CD4-positive, alpha-beta T cell treated with Interferon gamma for 1 hour (primary cell): ENCODE data around the gene NRDE2.

Source experiments
- DNase-seq: peaks from one replicate; pipeline ENCODE4 v3.0.0-alpha.2; 2020

Gene NRDE2, protein sequence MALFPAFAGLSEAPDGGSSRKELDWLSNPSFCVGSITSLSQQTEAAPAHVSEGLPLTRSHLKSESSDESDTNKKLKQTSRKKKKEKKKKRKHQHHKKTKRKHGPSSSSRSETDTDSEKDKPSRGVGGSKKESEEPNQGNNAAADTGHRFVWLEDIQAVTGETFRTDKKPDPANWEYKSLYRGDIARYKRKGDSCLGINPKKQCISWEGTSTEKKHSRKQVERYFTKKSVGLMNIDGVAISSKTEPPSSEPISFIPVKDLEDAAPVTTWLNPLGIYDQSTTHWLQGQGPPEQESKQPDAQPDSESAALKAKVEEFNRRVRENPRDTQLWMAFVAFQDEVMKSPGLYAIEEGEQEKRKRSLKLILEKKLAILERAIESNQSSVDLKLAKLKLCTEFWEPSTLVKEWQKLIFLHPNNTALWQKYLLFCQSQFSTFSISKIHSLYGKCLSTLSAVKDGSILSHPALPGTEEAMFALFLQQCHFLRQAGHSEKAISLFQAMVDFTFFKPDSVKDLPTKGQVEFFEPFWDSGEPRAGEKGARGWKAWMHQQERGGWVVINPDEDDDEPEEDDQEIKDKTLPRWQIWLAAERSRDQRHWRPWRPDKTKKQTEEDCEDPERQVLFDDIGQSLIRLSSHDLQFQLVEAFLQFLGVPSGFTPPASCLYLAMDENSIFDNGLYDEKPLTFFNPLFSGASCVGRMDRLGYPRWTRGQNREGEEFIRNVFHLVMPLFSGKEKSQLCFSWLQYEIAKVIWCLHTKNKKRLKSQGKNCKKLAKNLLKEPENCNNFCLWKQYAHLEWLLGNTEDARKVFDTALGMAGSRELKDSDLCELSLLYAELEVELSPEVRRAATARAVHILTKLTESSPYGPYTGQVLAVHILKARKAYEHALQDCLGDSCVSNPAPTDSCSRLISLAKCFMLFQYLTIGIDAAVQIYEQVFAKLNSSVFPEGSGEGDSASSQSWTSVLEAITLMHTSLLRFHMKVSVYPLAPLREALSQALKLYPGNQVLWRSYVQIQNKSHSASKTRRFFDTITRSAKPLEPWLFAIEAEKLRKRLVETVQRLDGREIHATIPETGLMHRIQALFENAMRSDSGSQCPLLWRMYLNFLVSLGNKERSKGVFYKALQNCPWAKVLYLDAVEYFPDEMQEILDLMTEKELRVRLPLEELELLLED

DNA sequence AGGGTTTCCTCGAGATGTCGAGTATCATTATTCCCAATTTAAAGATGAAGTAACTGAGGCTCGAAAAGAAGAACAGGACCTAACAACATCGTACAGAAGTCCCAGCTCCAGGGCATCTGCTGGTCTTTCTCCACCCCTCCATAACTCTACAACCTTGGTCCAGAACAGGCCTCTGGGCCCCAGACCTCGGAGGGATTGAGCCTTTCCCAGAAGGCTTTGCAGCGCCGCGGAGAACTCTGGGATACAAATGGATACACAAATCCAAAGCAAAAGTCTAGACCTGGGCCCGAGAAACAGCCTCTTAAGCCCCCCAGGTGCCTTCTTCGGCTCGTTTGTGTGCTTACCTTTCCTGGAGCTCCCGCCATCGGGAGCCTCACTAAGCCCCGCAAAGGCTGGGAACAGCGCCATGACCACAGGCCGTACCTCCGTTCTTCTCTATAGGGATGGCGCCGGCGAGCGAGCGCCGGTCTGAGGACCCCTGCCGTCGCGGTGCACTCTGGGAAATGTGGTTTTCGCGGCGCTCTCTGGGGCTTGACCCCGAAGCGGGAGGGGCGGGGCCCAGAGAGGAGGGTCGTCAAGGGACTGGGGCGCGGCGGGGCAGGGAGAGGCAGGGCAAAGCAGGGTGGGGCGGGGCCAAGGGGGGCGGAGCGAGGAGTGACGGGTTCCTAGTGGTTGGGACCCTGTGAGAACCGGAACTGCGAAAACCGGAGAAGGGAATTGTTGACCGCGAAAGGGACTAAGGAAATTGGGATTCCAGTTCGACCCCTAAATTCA lies at the start of gene NRDE2:
TSS of gene NRDE2 (minus strand) at position 445 of the 774 bp plus-strand sequence. CDS start at position 408, 37 bp downstream.
- DNase-seq = peak; percentile 95

DNA sequence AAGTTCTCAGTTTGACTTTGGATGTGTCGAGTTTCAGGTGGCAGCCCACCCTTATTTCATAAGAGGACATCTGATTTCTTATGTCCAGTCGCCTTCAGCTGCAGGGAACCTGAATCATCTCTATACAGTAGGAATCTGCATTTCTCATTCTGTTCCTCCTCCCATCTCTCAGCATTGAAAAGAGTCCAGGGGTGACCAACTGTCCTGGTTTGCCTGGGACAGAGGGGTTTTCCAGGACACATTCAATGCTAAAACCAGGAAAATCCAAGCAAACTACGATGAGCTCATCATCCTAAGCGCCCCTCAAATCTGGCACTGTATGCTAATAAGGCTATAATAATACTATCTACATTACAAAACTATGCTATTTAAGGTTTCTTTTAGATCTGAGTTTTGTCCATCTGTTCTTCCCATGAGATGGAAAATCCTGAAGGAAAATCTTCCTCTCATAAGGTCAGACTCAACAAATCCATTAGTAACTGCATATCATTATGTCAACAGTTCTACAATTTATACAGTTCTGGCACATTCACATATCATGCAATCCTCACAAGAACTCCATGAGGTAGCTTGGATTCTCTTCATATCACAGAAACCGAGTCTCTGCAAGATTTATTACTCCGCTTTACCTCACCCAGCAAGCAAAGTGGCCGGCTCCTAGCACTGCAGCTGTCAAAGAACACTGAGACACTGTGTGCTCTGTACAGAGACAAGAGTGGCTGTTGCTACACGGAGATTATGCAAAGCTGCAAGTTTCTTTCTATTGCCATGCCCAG lies 49.5 kb upstream of the NRDE2 start:
- DNase-seq = no peak

DNA sequence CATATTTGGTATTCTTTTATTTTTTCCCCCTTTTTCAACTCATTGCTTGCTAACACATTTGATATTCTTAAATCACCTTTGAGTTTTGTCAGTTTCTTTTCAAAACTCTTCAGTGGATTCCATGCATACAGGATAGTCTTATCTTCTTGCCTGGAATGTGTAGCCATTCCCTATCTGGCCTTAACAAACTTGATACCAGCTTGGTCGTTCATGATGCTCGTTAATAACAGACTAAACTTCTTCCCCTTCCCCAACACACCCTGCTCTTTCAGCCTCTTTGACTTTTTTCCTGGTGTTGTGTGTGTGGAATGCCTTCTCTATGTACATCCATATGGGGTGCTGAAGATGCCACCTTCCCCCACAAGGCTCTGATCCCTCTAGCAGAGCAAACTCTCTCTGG lies 47.4 kb upstream of the NRDE2 start:
- DNase-seq = no peak

DNA sequence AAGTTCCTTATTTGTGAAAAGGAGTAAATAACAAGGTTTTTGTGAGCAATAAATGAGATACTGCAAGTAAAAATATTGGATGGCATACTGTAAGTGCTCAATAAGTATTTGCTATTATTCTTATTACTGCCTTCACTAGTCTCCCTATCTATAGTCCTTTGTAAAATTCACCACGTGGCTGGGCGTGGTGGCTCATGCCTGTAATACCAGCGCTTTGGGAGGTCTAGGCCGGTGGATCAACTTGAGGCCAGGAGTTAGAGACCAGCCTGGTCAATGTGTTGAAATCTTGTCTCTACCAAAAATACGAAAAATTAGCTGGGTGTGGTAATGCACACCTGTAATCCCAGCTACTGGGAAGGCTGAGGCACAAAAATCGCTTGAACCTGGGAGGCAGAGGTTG lies 46.5 kb upstream of the NRDE2 start:
- no peak for DNase-seq

DNA sequence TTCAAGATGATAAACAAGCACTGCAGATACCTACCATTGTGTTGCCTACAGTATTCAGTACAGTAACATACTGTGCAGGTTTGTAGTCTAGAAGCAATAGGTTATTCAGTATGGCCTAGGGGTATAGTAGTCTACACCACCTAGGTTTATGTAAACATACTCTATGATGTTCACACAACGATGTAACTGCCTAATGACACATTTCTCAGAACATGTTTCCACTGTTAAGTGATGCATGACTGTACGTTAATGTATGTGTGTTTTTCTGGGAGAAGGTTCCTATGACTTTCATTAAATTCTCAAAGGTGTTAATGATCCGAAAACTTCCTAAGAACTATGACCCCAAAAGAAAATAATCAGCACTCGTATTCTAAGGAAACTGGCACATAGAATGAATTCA lies 44.2 kb upstream of the NRDE2 start:
- DNase-seq = no peak

DNA sequence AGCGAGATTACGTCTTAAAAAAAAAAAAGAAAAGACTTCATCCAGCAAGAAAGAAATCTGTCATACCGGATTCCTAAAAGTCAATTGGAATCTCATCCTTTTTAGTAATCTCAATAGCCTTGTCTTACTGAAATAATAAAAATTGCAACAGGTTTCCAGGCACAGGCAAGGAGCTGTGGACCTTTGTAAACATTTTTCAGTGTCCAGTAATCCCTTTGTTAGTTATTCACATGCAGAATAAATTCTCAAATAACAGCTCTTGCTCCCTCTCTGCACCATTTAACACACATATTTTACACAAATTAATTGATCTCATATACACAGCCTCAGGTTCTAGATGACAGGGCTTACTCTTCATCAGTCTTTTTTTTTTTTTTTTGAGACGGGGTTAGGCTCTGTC lies 43.1 kb upstream of the NRDE2 start:
- DNase-seq = no peak

DNA sequence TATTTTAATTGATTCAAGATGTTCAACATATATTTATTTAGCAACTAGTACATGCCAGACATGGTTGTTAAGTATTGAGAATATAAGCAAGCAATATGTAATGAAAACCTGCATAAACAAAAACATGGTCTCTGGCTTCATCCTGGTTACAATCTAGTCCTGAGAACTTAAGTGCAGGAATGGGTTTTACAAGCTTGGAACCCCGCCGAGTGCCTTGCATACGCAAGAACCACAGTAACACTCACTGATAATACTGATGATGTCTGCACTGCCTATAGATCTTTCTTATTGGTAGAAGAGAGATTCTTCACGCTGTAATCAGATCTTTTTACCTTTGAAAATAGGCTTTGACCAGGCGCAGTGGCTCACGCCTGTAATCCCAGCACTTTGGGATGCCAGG lies 42.1 kb upstream of the NRDE2 start:
- DNase-seq = no peak

DNA sequence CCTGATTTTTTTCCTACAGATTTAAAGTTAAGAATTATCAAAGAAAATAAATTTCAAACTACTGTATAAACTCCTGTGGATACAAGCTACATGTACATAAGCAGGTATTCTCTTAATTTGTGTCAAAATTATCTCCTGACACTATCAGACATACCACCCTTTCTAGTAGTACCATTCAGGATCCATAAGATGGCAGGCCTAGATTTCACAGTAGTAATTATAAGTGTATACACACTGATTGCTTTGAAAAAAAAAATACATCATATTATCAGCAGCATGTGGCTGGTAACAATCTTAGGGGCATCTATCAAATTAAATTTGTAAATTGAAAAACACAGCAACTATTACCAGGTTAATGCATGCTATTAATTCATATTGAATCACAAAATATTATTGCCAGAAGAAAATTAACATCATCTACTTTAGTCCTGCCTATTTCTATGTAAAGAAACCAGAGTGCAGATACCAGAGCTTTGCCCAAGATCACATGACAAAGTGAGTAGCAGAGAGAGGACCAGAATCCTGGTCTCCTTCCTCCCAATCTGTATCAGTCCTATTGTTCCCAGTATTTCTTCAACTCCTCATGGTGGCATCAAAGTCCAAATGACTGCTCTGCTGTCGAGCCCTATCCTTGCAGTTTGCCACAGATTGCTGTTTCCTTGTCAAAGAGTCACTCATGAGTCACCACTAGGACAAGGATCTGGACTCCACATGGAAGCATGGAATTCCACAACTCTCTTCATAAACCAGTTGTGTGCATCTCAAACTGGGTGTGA lies 37.4 kb upstream of the NRDE2 start:
- no peak for DNase-seq

DNA sequence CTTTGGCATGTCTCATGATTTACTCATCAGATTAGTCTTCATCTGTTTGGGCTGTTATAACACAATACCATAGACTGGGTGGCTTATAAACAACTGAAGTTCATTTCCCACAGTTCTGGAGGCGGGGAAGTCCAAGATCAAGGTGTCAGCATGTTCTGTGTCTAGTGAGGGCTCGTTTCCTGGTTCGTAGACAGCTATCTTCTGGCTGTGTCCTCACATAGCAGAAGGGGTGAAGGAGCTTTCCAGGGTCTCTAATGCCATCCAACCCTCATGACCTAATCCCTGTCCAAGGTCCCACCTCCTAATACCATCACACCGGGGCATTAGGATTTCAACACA lies 30.8 kb upstream of the NRDE2 start:
- DNase-seq = no peak

DNA sequence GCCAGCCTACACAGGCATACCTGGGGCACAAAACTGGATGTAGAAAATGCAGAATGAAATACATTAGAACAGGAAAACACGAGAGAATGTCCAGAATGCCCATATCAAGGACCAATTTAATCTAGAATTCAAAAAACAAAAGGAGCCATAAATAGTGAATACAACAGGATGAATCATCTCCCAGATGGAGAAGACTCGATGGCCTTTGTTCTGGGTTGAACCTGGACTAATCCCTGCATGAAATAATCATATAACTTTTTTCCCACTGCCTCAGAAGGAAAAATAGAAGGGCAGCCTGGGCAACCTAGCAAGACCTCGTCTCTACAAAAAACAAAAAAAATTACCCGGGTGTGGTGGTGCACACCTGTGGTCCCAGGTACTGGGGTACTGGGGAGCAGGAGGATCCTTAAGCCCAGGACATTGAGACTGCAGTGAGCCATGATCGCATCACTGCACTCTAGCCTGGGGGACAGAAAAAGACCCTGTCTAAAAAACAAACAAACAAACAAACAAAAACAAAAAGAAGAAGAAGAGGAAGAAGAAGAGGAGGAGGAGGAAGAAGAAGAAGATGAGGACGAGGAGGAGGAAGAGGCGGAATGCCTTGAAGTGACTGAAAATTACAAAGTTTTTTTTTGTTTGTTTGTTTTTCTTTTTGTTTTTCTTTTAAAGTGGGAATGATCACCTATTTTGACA lies 30.3 kb upstream of the NRDE2 start:
- no peak for DNase-seq

DNA sequence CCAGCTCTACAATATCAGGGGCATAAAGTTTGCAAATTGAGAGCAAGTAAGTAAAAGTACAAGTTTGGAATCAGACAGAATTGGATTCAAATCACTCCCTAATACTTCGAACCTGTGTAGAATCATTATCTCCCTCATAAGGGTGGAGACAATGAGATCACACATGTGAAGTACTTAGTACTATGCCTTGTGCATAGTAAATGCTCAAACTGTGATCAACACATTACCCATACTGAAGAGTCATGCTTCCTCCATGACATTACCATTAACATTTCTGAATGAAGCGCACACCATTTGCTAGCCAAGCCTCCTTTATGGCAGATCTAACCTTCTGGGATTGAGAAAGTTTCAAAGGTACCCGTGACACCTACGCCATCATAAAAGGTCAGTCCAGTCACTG lies 26.6 kb upstream of the NRDE2 start:
- DNase-seq = no peak

DNA sequence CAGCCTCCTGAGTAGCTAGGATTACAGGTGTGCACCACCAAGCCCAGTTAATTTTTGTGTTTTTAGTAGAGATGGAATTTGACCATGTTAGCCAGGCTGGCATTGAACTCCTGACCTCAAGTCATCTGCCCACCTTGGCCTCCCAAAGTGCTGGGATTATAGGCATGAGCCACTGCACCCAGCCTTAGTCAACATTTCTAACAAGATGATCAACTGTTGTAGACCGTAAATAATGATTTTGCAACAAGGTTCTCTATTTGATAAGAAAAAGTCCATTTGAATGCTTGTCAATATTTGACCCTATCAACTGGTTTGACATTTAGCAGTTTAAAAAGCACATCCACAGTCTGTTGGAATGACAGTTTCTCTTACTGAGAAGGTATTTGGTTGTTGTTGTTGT lies 25.2 kb upstream of the NRDE2 start:
- no peak for DNase-seq

DNA sequence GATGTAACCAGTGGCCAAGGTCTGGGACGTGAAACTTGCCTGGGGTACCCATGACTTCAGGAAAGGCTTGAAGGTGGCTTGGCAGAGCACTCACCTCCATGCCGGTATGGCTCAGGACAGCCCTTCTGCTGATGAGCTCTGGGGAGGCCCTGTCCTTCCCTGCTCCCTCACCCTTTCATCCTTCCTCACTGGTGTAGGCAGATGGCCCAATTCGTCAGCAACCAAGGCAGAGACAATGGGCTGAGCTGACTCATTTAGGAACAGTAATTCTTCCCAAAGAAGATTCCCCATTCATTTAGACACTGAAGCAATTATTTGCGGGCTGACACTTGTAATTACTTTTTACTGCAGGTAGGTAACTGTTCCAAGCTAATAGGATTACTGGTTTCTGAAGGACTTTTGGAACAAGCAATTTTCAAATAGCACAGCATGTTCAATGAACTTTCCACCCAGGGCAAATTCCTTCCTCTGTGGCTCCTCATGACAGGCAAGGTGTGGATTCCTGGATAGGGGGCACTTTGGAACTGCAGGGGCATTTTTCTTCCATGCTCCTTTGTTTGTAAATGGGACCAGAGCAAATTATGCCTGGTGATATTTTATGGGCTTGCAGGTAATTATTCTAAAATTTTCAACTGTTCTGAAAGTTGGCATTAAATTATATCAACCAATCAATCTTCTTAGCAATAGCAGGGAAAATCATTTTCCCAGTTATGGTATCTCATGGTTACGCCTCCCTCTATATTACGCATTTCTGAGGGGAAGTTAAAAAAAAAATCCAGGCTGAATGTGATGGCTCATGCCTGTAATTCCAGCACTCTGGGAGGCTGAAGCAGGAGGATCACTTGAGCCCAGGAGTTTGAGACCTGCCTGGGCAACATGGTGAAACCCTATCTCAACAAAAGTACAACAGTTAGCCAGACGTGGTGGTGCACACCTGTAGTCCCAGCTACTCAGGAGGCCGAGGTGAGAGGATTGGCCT lies 24.1 kb upstream of the NRDE2 start:
- DNase-seq = no peak

DNA sequence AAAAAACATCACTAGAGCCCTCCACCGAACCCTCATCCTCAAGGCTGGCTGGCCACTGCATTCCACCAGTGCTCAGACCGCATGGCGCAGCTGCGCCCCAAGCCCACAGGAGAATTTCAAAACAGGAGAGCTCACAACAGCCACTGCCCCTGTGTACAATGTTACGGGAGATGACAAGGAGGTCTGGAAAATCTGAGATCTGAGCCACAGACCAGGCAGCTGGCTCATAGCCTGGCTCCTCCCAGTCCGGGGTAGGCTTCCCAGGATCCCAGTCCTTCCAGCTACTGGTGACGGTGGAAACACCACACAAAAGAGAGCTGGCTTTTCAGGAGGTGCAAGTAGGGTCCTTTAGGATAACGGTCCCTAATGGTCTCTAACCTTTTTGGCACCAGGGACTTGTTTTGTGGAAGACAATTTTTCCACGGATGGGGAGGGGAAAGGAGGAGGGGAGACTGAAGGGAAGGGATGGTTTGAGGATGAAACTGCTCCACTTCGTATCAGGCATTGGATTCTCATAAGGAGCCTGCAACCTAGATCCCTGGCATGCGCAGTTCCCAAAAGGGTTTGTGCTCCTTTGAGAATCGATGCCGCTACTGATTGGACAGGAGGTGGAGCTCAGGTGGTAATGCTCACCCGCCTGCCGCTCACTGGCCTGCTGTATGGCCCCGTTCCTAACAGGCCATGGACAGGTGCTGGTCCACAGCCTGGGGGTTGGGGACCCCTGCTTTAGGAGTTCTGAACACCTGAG lies 23.0 kb upstream of the NRDE2 start:
- no peak for DNase-seq

DNA sequence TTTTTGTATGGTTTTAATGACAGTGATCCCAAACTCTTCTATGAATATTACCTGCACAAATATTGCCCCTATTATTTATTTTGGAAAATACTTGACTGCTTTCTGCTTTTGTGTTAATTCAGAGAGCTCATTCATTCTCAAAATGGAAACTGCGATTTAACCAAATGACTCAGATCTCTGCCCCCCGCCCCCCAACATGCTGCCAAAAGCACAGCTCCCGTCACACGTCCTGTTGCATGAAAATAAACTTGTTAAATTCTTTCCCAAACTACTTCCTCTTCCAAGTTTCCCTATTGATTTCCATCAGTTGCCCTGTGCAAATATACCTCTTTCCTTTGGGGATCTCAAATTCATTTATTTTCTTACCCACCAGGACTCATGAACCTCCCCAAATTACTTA lies 18.0 kb upstream of the NRDE2 start:
- DNase-seq = no peak

DNA sequence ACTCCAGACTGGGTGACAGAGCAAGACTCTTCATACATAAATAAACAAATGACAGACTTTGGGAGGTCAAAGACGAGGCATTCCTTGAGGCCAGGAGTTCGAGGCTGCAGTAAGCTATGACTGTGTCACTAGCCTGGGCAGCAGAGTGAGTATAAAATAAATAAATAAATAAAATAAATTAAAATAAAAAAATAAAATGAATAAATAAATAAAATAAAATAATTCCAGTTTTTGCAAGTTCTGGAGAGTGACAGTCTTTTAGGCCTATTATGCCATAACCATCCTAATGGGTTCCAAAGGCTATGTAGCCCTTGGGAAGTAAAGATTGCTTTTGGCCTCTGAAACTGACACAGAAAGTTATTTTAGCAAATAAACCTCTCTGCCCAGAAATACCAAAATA lies 16.5 kb upstream of the NRDE2 start:
- no peak for DNase-seq

DNA sequence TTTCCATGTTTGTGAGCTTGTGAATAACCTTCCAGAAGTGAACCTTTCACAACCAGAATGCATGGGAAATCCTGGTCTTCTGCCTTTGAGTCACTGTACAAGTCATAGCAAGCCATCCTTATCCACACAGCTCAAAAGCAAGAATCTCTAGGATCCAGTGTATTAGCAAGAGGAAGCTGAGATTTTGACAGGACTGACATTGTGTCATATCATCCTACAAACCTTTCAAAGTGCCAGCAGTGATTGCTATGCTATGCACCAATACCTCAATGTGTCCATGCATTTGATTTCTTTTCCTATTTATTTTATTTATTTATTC lies 13.5 kb upstream of the NRDE2 start:
- no peak for DNase-seq

DNA sequence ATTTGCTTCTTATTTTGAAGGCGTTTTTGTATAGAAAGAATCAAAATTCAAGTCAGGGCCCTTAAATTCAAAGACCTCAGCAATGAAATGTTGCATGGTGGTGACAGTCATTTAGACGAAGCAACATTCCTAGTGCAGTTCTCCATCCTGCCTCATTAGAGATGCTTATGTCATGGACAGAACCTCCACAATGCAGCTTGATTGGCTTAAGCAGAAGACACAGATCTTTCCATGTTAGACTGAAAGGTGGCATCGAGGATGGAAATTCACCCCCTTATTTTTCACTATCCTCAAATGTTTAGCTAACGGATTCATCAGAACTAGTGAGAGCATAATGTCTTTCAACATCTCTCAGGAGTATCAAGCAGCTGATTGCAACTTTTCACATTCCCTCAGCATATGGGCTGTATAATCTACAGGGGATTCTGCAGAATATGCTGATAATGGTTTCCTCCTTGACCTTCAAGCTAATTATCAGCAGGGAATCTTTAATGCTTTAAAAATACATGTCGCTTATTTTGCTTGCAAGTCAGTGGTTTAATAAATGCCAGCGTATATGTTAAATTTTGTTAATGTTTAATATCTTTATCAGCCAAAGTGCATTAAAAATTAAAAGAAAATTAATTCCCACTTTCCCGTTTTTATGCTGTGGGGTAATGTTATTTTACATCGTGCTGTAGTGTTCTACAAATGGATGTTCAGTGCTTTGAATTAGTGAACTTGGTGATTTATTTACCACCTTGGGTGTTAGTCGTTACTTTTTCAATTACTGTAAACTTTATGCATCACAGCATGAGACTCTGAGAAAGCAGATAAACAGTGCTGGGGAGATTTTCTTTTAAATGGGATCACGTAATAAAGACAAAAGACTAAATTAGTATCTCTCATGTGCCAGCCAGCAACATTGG lies 12.8 kb upstream of the NRDE2 start:
- DNase-seq = no peak
